OCI-LY7 (cell line): Measurements from ENCODE around the gene RXFP2. TPM values are rescaled to one million over a fixed set of nuclear protein-coding genes. Genes with fewer than 3 reads are reported as not detected.

Experiments used
- BruUV-seq: library from RNA; stranded (reverse); fragments of 400-500 nt; replicated peaks from 2 replicates; lab custom pipeline; 2021; lab: Mats Ljungman, UMichigan
- CTCF ChIA-PET: fragments of 300-600 bp; sonication (Branson Sonifier 250); formaldehyde crosslinking; loops from one replicate; lab custom pipeline; 2022; ENCODE audit warnings: antibody characterized with exemption; ENCODE audit not compliant: unreplicated experiment; lab: Charles Lee
- POLR2A ChIA-PET: fragments of 300-600 bp; sonication (Branson Sonifier 250); formaldehyde crosslinking; loops from one replicate; lab custom pipeline; 2022; ENCODE audit warnings: antibody characterized with exemption; lab: Charles Lee
- DNase-seq: peaks from one replicate; pipeline ENCODE4 v3.0.0-alpha.2; 2015; ENCODE audit warnings: low spot score
- H2AFZ ChIP-seq: fragments of 200-600 bp; sonication (generic), shearing (Covaris generic); 2 replicates; pipeline ENCODE4 v1.6.1; 2014; ENCODE audit warnings: mild to moderate bottlenecking, antibody characterized with exemption, low read length, moderate library complexity
- H3K27ac ChIP-seq: fragments of 200-600 bp; sonication (generic); 2 replicates; pipeline ENCODE4 v1.5.1; 2014; ENCODE audit warnings: mixed run types, low read depth, mild to moderate bottlenecking, moderate library complexity, low read length, inconsistent platforms; ENCODE audit not compliant: poor library complexity, severe bottlenecking
- H3K36me3 ChIP-seq: fragments of 200-600 bp; sonication (generic); 2 replicates; pipeline ENCODE4 v1.6.1; 2014; ENCODE audit warnings: mild to moderate bottlenecking, antibody characterized with exemption, low read length, moderate library complexity, mixed read lengths; ENCODE audit not compliant: insufficient read depth
- H3K4me1 ChIP-seq: fragments of 200-600 bp; sonication (generic); 2 replicates; pipeline ENCODE4 v1.5.1; 2014; ENCODE audit warnings: mild to moderate bottlenecking, low read length; ENCODE audit not compliant: insufficient read depth, poor library complexity, severe bottlenecking
- H3K4me2 ChIP-seq: fragments of 200-600 bp; sonication (generic); 2 replicates; pipeline ENCODE4 v1.6.1; 2014; ENCODE audit warnings: mild to moderate bottlenecking, low read length
- H3K4me3 ChIP-seq: fragments of 200-600 bp; sonication (generic); 2 replicates; pipeline ENCODE4 v1.5.1; 2014; ENCODE audit warnings: mild to moderate bottlenecking, low read depth, low read length; ENCODE audit not compliant: poor library complexity, severe bottlenecking
- H3K79me2 ChIP-seq: fragments of 200-600 bp; sonication (generic); 2 replicates; pipeline ENCODE4 v1.6.1; 2016; ENCODE audit warnings: low read depth, mild to moderate bottlenecking, low read length, moderate library complexity, mixed read lengths; ENCODE audit not compliant: insufficient read depth
- H3K9me2 ChIP-seq: fragments of 200-600 bp; sonication (generic); 2 replicates; pipeline ENCODE4 v1.6.1; 2016; ENCODE audit warnings: mild to moderate bottlenecking, low read length, mixed read lengths; ENCODE audit not compliant: insufficient read depth
- H3K9me3 ChIP-seq: fragments of 200-600 bp; sonication (generic); 2 replicates; pipeline ENCODE4 v1.6.1; 2014; ENCODE audit warnings: mild to moderate bottlenecking, mixed run types, low read length, mixed read lengths
- H4K20me1 ChIP-seq: fragments of 200-600 bp; sonication (generic); 2 replicates; pipeline ENCODE4 v1.6.1; 2014; ENCODE audit warnings: mild to moderate bottlenecking, antibody characterized with exemption, low read length, moderate library complexity, mixed read lengths; ENCODE audit not compliant: insufficient read depth
- EZH2phosphoT487 ChIP-seq: fragments of 200-600 bp; sonication (generic); IDR thresholded peaks from 2 replicates; pipeline ENCODE4 v1.6.1; 2018; ENCODE audit warnings: low read depth, borderline replicate concordance, mild to moderate bottlenecking, mixed run types, antibody characterized with exemption, low read length, moderate library complexity, mixed read lengths
- intact Hi-C: fragments of 100-400 bp; cut with micrococcal nuclease; formaldehyde crosslinking; loops from one replicate; pipeline ENCODE4 v1.10.0; 2022; ENCODE audit not compliant: unreplicated experiment
- total RNA-seq, 2 experiments: library from RNA; depleted of rRNA in 1 of 2; stranded (reverse); fragments of >200 nt in 1 of 2; shearing (Covaris generic) in 1 of 2; gene quantifications; 2 replicates each; pipeline ENCODE4 v1.2.3, GENCODE V29; 2014 to 2022
- TF ChIP-seq, protein P1 (sequence below): fragments of 200-600 bp; sonication (generic); conservative IDR thresholded peaks from 2 replicates; pipeline ENCODE4 v1.5.1; 2014; ENCODE audit warnings: mild to moderate bottlenecking, antibody characterized with exemption, low read length, moderate library complexity, mixed read lengths

Gene RXFP2
- total RNA-seq, 2 experiments from 2014 or later, result not detected

DNA sequence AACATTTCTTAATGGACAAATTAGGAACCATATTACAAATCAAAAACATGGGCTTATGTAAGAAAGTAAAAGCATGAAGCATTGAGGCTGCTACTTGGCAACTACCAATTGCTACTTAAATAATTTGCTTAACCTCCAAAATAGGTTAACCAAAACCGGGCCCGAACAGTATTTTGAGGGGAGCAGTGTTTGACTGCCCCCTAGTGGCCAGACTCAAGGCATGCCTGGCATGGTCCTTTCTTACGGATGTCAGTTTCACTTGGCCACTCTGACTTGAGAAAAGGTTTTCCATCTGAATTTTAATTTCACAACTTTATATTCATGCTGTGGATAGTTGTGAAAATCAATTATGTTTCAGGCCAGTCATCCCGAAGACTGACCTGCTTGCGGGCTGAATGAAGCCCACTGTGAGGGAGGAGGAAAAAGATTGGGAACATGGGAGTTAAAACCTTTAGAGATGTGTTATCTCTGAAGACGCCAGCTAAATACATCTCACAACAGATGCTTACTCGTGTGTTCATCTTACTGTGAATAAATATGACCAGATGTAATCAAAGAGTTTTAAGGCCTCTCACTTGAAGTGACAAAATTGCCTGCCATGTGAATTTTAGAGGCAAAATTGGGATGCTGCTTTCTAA is 2.9 kb downstream of the RXFP2 start:
- no TSS peak for BruUV-seq
- Histone ChIP-seq H3K4me3 (no peak overlapping the region), H3K9me2 (no peaks in the 10 kb centered on the region), H3K36me3 (no peaks in the 10 kb centered on the region), H3K4me1 (no peaks in the 10 kb centered on the region), H3K9me3 (no peaks in the 10 kb centered on the region), H3K4me2 (no peak overlapping the region), H3K79me2 (no peaks in the 10 kb centered on the region), H2AFZ (no peak overlapping the region), H3K27ac (no peak overlapping the region), H4K20me1 (no peaks in the 10 kb centered on the region)
- TF ChIP-seq, protein P1, sequence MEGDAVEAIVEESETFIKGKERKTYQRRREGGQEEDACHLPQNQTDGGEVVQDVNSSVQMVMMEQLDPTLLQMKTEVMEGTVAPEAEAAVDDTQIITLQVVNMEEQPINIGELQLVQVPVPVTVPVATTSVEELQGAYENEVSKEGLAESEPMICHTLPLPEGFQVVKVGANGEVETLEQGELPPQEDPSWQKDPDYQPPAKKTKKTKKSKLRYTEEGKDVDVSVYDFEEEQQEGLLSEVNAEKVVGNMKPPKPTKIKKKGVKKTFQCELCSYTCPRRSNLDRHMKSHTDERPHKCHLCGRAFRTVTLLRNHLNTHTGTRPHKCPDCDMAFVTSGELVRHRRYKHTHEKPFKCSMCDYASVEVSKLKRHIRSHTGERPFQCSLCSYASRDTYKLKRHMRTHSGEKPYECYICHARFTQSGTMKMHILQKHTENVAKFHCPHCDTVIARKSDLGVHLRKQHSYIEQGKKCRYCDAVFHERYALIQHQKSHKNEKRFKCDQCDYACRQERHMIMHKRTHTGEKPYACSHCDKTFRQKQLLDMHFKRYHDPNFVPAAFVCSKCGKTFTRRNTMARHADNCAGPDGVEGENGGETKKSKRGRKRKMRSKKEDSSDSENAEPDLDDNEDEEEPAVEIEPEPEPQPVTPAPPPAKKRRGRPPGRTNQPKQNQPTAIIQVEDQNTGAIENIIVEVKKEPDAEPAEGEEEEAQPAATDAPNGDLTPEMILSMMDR, result peak; percentile 98
- TF ChIP-seq EZH2phosphoT487, result no peak
- DNase-seq, result peak; percentile 64
- CTCF ChIA-PET, result no interaction called here
- intact Hi-C loops, result loop anchor here (1.0 to 5.0 kb wide), 3 partner anchors 311 to 540 kb away; no protein-coding TSS in a partner anchor
- POLR2A ChIA-PET, result interaction anchor here (1.4 kb wide), 1 partner anchor 30 kb away, joined by 3 read pairs; no protein-coding TSS in a partner anchor

DNA sequence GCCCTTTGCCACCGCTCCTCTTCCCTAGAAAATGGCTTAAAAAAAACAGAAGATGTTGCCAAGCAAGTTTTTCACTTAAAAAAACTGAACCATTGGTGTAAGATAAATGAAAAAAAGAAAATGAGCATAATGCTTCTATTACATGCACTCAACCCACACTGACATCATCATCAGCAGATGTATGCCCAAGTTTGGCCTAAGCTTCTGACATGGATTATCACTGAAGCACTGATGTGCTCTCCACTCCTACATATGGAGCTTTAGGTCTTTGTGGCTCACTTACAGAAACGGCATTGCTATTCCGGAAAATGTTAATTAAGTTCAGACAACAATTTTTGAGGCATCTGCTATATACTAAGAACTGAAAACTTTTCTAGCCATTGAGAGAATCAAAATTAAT is 8.0 kb downstream of the RXFP2 start:
- Histone ChIP-seq H3K4me3 (no peak overlapping the region), H3K9me2 (no peaks in the 10 kb centered on the region), H2AFZ (no peak overlapping the region), H3K4me1 (no peaks in the 10 kb centered on the region), H3K9me3 (no peaks in the 10 kb centered on the region), H3K27ac (no peak overlapping the region), H4K20me1 (no peaks in the 10 kb centered on the region), H3K36me3 (no peaks in the 10 kb centered on the region), H3K79me2 (no peaks in the 10 kb centered on the region), H3K4me2 (no peak overlapping the region)
- POLR2A ChIA-PET, result no interaction called here
- DNase-seq, result no peak
- no TSS peak for BruUV-seq
- intact Hi-C loops, result no loop called here
- TF ChIP-seq, protein P1, result no peak
- TF ChIP-seq EZH2phosphoT487, result no peak
- CTCF ChIA-PET, result no interaction called here

DNA sequence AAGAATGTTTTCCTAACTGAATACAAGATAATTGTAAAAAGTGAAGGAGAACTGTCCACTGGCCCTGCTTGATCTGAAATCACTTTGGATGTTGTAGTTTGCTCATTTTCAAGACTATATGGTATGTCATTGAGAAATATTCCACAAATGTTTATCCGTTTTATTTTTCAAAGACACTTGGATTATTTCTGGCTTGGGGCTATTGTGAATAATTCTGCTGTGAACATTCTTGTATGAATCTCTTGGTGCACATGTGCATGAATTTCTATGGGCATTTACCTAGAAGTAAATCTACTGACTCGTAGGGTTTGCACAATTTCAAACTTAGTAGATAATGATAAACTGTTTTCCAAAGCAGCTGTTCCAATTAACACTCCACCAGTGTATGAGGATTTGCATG is 8.6 kb downstream of the RXFP2 start:
- H3K9me3 ChIP-seq, result no peaks in the 10 kb centered on the region
- no peaks in the 10 kb centered on the region for H4K20me1 ChIP-seq
- H3K4me2 ChIP-seq, result no peak overlapping the region
- no peak overlapping the region for H3K27ac ChIP-seq
- CTCF ChIA-PET, result no interaction called here
- no peak for TF ChIP-seq EZH2phosphoT487
- TF ChIP-seq, protein P1, result no peak
- no peaks in the 10 kb centered on the region for H3K79me2 ChIP-seq
- no peak overlapping the region for H3K4me3 ChIP-seq
- no peaks in the 10 kb centered on the region for H3K4me1 ChIP-seq
- no peaks in the 10 kb centered on the region for H3K9me2 ChIP-seq
- intact Hi-C loops, result no loop called here
- POLR2A ChIA-PET, result no interaction called here
- no TSS peak for BruUV-seq
- no peaks in the 10 kb centered on the region for H3K36me3 ChIP-seq
- DNase-seq, result no peak
- H2AFZ ChIP-seq, result no peak overlapping the region
